Activated CD4-positive, CD25-positive, alpha-beta regulatory T cell treated with anti-CD3 and anti-CD28 coated beads, Interleukin-2, amount 50 U/mL, for 16 hours (primary cell): ENCODE measurements around the gene SHISA5.

ENCODE experiments used
- DNase-seq: peaks from one replicate; pipeline ENCODE4 v3.0.0-alpha.2; 2020; ENCODE audit warnings: low read depth, low spot score

Gene SHISA5

GRCh38 chr3:48459773-48460516 lies 44.0 kb downstream of the SHISA5 start:
- no peak for DNase-seq

GRCh38 chr3:48459331-48459730 lies 44.6 kb downstream of the SHISA5 start:
- no peak for DNase-seq

DNA sequence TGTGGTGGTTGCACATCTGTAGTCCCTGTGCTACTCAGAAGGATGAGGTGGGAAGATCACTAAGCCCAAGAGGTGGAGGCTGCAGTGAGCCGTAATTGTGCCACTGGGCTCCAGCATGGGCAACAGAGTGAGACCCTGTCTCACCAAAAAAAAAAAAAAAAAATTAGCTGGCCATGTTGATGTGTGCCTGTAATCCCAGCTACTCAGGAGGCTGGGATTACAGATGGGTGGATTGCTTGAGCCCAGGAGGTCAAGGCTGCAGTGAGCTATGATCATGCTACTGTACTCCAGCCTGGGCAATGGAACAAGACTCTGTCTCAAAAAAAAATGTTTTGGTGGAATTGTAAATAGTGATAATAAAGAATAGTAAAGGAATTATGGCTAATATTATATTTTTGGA lies 47.5 kb downstream of the SHISA5 start:
- DNase-seq = no peak

DNA sequence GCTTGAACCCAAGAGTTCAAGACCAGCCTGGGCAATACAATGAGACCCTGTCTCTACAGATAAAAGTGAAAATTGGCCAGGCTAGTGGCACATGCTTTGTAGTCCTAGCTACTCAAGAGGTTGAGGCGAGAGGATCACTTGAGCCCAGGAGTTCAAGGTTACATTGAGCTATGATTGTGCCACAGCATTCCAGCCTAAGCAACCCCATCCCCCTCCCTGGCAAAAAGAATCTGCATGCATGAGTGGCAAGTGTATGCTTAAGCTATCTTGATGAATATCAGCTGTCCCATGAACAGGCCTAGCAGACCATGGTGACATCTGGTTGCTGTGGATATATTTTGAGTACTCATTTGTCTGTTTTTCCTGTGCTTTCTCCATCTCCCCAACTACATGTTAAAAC lies 52.7 kb downstream of the SHISA5 start:
- no peak for DNase-seq

DNA sequence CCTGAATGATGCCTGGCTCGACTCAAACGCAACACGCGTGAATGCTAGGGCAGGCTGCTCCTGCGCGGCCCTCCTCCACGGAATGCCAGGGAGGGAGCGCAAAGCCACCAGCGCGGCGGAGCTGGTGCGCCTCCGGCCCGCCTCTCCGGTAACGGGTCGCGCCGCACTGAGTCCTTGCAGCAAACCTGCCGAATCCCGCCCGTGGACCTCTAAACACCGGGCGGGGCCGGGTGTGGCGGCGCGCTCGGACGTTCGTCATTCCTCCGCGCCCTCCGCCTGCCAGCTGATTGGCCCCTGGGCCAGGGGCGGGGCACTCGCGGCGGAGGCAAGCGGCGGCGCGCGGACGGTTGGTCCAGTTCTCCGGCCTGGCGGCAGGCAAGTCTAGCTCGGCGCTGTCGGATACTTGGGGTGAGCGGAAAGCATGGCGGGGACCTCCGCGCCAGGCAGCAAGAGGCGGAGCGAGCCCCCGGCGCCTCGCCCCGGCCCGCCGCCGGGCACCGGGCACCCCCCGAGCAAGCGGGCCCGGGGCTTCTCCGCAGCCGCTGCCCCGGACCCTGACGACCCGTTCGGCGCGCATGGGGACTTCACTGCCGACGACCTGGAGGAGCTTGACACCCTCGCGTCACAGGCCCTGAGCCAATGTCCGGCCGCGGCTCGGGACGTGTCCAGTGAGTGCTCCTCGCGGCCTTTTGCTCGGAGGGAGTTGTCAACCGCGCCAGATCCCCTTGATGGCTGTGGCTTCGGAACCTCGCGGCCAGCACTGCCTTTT lies 57.4 kb downstream of the SHISA5 start, which contains the start of gene ATRIP:
Gene ATRIP (plus strand): TSS at position 313 of the 769 bp plus-strand sequence. CDS start 109 bp downstream, at position 422.
- DNase-seq = peak; percentile 78

DNA sequence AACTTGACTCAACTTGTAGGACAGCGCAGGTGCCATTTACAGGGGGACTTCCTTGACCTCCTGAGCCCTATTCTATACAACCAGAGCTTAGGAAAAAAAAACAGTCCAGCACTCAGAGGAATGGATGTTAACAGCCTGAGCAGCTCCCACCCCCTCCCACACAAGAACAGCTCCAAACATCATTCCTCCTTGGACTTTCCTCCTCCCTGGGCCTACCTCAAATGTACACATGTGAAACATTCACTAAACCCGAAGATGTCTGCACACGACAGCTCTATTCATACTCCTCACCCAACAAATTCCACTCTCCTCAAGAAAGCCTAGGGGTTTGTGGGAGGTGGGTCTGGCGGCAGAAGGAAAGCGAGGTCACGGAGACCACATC lies 57.9 kb downstream of the SHISA5 start:
- no peak for DNase-seq

DNA sequence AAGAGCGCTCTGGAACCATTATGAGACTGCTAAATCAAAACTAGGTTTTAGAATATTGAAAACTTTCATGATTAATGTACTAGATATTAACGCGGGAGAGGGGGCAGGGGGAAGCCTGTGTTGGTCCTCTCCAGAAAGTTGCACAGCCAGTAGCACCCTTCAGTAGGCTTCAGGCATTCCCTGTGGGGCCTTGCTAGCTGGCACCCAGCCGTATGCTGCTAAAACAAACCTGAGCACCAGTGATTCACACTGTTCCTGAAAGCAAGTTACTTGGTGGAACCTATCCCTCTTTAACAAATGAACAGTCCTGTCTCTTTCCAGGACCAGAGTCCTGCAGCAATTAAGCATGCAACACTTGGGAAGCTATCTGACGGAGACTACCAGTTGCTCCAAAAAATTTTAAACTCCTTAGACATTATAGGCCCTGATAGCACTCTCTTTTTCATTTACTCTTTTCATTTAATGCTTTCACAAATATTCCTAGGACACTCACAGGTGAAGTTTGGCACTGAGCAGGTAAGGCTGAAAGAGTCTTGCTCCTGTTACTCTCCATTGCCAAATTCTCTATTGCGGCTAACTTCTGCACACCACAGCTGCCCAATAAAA lies 58.6 kb downstream of the SHISA5 start:
- no peak for DNase-seq

DNA sequence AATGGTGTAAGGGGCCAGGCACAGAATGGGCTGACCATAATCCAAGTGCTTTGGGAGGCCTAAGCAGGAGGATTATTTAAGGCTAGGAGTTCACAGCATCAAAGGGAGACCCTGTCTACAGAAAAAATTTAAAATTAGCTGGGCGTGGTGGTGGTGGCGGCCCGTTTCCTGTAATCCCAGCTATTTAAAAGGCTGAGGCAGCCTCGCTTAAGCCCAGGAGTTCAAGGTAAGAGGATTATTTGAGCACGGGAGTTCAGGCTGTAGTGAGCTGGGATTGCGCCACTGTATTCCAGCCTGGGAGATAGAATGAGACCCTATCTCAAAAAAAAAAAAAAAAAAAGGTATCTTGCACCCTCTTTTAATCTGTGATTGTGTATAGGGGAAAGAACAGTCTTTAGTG lies 62.0 kb downstream of the SHISA5 start:
- no peak for DNase-seq

GRCh38 chr3:48440590-48440958 lies 63.4 kb downstream of the SHISA5 start:
- DNase-seq = no peak

DNA sequence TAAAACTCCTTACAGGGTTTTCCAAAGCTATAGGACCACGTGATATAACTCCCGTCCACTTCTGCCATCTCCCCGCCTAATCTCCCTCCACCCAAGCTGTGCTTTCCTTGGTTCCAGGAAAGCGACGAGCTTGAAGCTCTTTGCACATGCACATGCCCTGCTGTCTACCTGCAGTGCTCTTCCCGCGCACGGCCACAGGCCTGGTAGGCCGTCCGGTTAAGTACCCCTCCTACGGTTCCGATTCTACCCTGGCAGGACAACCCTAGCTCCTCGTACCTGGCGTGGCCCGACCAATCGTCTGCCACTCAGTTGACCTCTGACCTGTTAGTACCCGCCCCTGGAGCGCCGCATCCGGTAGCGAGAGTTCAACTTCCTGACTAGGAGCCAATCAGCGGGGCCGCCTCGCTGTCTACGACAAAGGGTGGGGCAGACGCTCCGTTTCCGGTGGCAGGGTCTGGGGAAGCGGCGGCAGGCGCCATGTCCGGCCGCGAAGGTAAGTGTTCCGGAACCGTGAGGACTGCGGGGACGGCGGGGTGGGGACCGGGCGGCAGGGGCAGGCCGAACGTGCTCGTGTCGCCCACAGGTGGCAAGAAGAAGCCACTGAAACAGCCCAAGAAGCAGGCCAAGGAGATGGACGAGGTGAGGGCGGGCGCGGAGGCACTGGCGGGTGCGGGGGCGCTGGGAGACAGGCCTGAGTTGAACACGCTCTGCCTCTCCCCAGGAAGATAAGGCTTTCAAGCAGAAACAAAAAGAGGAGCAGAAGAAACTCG lies 64.0 kb downstream of the SHISA5 start, which contains the start of the genes CCDC51 and TMA7:
Gene CCDC51 (minus strand): TSS at position 300 of the 770 bp plus-strand sequence. CDS start 4,991 bp downstream, outside the sequence.
Gene TMA7 (plus strand): TSS at position 438 of the 770 bp plus-strand sequence. CDS start 40 bp downstream, at position 478.
- DNase-seq = peak; percentile 98

DNA sequence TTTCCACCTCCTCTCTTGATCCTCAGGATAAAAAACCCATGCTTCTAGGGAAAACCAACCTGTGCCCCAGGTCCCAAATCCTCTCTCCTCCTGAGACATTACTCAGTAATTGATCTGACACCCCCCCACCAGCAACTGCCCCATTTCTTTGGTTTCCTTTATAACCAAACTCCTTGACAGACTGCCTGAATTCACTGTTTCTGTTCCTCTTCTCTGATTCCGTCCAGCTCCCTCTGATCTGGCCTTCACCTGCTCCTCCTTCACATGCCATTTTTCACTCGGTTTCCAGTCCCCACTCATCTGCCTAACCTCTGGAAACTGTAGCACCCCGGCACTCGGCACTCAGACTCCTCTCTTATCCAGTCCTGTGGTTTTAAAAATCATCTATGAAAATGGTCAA lies 66.2 kb downstream of the SHISA5 start:
- no peak for DNase-seq

GRCh38 chr3:48436855-48437254 lies 67.1 kb downstream of the SHISA5 start:
- no peak for DNase-seq

DNA sequence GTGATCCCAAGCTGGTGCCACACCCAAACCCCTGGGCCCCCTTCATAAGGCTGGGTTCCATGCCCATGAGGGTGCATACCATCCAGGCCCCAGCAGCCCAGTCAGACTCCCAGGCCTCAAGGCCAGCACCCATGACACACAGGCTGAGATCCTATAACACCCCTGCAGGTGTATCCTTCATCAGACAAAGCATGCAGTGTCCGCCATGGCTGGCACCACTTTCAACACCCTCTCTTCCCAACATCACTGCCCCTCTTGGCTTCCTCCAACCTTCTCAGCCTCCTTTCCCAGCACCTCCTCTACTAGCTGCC lies 67.5 kb downstream of the SHISA5 start:
- DNase-seq = no peak

- DNase-seq = peak; percentile 82
Observed at GRCh38 chr3:48435774-48436476, 68.0 kb downstream of the SHISA5 start.

GRCh38 chr3:48435223-48435595 lies 68.8 kb downstream of the SHISA5 start:
- no peak for DNase-seq

DNA sequence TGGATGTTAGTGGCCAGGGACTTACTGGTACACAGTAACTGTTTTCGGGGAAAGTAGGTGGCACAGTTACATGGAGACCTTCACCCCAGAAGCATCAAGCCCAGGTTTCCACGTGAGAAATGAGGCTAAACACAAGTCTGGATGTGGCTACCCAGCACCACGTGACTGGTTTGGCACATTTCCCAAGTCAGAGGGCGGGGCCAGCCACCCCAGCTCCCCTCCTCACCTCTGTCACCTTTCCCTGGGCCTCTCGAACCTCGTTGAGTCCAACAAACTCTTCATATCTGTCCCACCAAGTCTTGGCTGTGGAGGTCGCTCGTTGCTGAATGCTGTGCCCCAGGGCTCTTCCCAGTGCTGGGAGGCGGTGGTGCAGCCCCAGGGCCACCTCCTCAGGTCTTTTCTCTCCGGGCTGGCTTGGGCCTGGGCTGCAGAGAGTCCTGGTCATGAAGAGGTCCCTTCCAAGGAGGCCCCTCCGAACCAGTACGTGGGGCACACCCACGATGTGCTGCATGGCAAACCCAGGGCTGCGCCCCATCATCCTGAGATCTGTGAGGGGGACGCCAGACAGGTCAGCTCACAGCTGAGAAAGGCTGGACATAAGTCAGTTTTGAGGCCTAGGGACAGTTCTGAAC lies 69.3 kb downstream of the SHISA5 start:
- DNase-seq = no peak

DNA sequence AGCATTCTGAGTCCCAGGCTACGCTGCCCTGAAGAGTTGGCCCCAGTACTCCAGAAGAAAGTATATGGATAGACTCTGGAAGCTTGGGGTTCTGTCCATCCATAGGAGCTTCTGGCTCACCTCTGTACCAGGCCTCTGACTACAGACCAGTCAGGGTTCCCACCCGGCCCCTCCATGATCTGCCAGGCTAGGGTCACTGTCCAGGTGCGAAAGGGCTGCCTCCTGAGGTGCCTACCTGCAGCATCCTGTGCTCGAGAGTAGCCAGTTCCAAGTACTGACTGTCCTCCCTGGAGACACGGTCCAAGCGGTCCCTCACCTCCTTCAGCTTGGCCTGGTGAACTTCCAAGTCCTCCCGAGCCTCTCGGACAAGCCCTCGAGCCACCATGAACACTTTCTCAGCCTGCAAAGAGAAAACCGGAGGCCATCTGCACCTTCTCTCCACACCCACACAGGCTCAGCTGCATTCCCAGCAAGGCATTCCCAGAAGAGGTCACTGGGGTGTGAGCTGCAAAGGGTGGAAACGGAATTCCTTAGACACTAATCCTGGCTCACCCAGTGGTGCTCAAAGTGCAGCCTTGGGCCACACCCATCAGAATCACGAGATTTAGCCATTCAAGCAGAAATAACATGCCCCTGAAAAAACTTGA lies 70.4 kb downstream of the SHISA5 start:
- no peak for DNase-seq

GRCh38 chr3:48432411-48433371 lies 71.3 kb downstream of the SHISA5 start:
- no peak for DNase-seq
